ENCODE data around the gene ESF1. TPM values are rescaled to one million over a fixed set of nuclear protein-coding genes. Genes with fewer than 3 reads are reported as not detected.

Gene ESF1
- total and polyA plus RNA-seq, 2 experiments from 2014 or later = 6.8 to 9.3 TPM

GRCh38 chr20:13685623-13686022 lies 99.1 kb downstream of the ESF1 start:
- H3K36me3 ChIP-seq (replicated peaks; ENCODE audit: insufficient read depth, low read depth) = no peaks in the 10 kb centered on the region
- H3K27ac ChIP-seq = no peak overlapping the region
- H2AFZ ChIP-seq = no peak overlapping the region
- H4K20me1 ChIP-seq (ENCODE audit: insufficient read depth, poor library complexity, severe bottlenecking) = no peaks in the 10 kb centered on the region
- no peak for TF ChIP-seq CTCF (IDR thresholded peaks at IDR 0.05; ENCODE audit: poor library complexity)
- no peak for TF ChIP-seq EZH2phosphoT487 (IDR thresholded peaks at IDR 0.05; ENCODE audit: low read depth, severe bottlenecking, unreplicated experiment)
- TF ChIP-seq EZH2 (IDR thresholded peaks at IDR 0.05; ENCODE audit: borderline replicate concordance) = no peak
- no peaks in the 10 kb centered on the region for H3K9me3 ChIP-seq (ENCODE audit: low read depth)
- no peaks in the 10 kb centered on the region for H3K9me2 ChIP-seq (replicated peaks; ENCODE audit: insufficient read depth)
- no peaks in the 10 kb centered on the region for H3K4me1 ChIP-seq (ENCODE audit: insufficient read depth)
- H3K79me2 ChIP-seq = no peaks in the 10 kb centered on the region
- H3K27me3 ChIP-seq = no peaks in the 10 kb centered on the region
- no peak overlapping the region for H3K4me2 ChIP-seq
- DNase-seq (ENCODE audit: low spot score) = no peak
- no peak overlapping the region for H3K4me3 ChIP-seq
- 97% methylated on average over 2 of the region's 2 CpGs for WGBS (ENCODE audit: low lambda C conversion rate, missing lambda C conversion rate)

GRCh38 chr20:13684566-13685222 lies 100.0 kb downstream of the ESF1 start:
- no peak for TF ChIP-seq CTCF (IDR thresholded peaks at IDR 0.05; ENCODE audit: poor library complexity)
- TF ChIP-seq EZH2 (IDR thresholded peaks at IDR 0.05; ENCODE audit: borderline replicate concordance) = no peak
- Histone ChIP-seq H3K27me3 (no peaks in the 10 kb centered on the region), H3K4me2 (no peak overlapping the region), H2AFZ (no peak overlapping the region), H3K79me2 (no peaks in the 10 kb centered on the region), H3K4me1 (ENCODE audit: insufficient read depth) (no peaks in the 10 kb centered on the region), H3K9me3 (ENCODE audit: low read depth) (no peaks in the 10 kb centered on the region), H3K27ac (no peak overlapping the region), H3K4me3 (no peak overlapping the region), H4K20me1 (ENCODE audit: insufficient read depth, poor library complexity, severe bottlenecking) (no peaks in the 10 kb centered on the region), H3K9me2 (replicated peaks; ENCODE audit: insufficient read depth) (no peaks in the 10 kb centered on the region), H3K36me3 (replicated peaks; ENCODE audit: insufficient read depth, low read depth) (no peaks in the 10 kb centered on the region)
- WGBS (ENCODE audit: low lambda C conversion rate, missing lambda C conversion rate) = 94% methylated on average over 5 of the region's 5 CpGs
- no peak for DNase-seq (ENCODE audit: low spot score)

GRCh38 chr20:13683833-13684232 lies 100.9 kb downstream of the ESF1 start:
- TF ChIP-seq EZH2 (IDR thresholded peaks at IDR 0.05; ENCODE audit: borderline replicate concordance) (no peak), CTCF (IDR thresholded peaks at IDR 0.05; ENCODE audit: poor library complexity) (no peak), EZH2phosphoT487 (IDR thresholded peaks at IDR 0.05; ENCODE audit: low read depth, severe bottlenecking, unreplicated experiment) (no peak)
- H2AFZ ChIP-seq = no peak overlapping the region
- WGBS (ENCODE audit: low lambda C conversion rate, missing lambda C conversion rate) = 16% methylated on average over 1 of the region's 1 CpG
- H3K4me3 ChIP-seq = no peak overlapping the region
- no peaks in the 10 kb centered on the region for H3K9me3 ChIP-seq (ENCODE audit: low read depth)
- no peaks in the 10 kb centered on the region for H3K36me3 ChIP-seq (replicated peaks; ENCODE audit: insufficient read depth, low read depth)
- no peak for DNase-seq (ENCODE audit: low spot score)
- H3K79me2 ChIP-seq = no peaks in the 10 kb centered on the region
- no peak overlapping the region for H3K4me2 ChIP-seq
- H3K9me2 ChIP-seq (replicated peaks; ENCODE audit: insufficient read depth) = no peaks in the 10 kb centered on the region
- H4K20me1 ChIP-seq (ENCODE audit: insufficient read depth, poor library complexity, severe bottlenecking) = no peaks in the 10 kb centered on the region
- no peaks in the 10 kb centered on the region for H3K27me3 ChIP-seq
- no peaks in the 10 kb centered on the region for H3K4me1 ChIP-seq (ENCODE audit: insufficient read depth)
- H3K27ac ChIP-seq = no peak overlapping the region
